GM18505 (cell line): Measurements from ENCODE around the gene PKIB.

Experiments
- ATAC-seq: cut with Tn5 transposase; IDR thresholded peaks from one replicate; pipeline ENCODE4 v1.9.1; 2021; ENCODE audit not compliant: unreplicated experiment
- POLR2A ChIP-seq: IDR thresholded peaks from 4 replicates; pipeline ENCODE4 v1.6.1; 2011; ENCODE audit warnings: borderline replicate concordance; ENCODE audit not compliant: insufficient read depth, insufficient read length; ENCODE audit errors: extremely low read depth

PKIB gene

GRCh38 chr6:122663981-122664380 is 53.8 kb downstream of the PKIB start:
- TF ChIP-seq POLR2A = no peak
- no peak for ATAC-seq

- no peak for ATAC-seq
Measured at GRCh38 chr6:122665929-122666328, 55.7 kb downstream of the PKIB start.

GRCh38 chr6:122666418-122666817 is 56.2 kb downstream of the PKIB start:
- ATAC-seq = no peak
- TF ChIP-seq POLR2A = no peak

More at GRCh38 chr6:122665929-122666328, 55.7 kb downstream of the PKIB start:
- TF ChIP-seq POLR2A = no peak

- ATAC-seq = no peak
- TF ChIP-seq POLR2A = no peak
Measured at GRCh38 chr6:122669418-122669817, 59.2 kb downstream of the PKIB start.

- no peak for ATAC-seq
- TF ChIP-seq POLR2A = no peak
Measured at GRCh38 chr6:122669868-122670267, 59.7 kb downstream of the PKIB start.

- no peak for TF ChIP-seq POLR2A
- ATAC-seq = no peak
Measured at GRCh38 chr6:122671251-122671650, 61.0 kb downstream of the PKIB start.

GRCh38 chr6:122673343-122673961 is 63.2 kb downstream of the PKIB start:
- no peak for TF ChIP-seq POLR2A
- peak; percentile 87 for ATAC-seq

GRCh38 chr6:122676146-122676545 is 65.9 kb downstream of the PKIB start:
- ATAC-seq = no peak
- TF ChIP-seq POLR2A = no peak

- no peak for TF ChIP-seq POLR2A
- ATAC-seq = no peak
Measured at GRCh38 chr6:122676688-122677087, 66.5 kb downstream of the PKIB start.

- no peak for ATAC-seq
- TF ChIP-seq POLR2A = no peak
Measured at GRCh38 chr6:122677406-122677805, 67.2 kb downstream of the PKIB start.

- no peak for TF ChIP-seq POLR2A
- ATAC-seq = no peak
Measured at GRCh38 chr6:122678841-122679240, 68.6 kb downstream of the PKIB start.

GRCh38 chr6:122681705-122682104 is 71.5 kb downstream of the PKIB start:
- ATAC-seq = no peak
- no peak for TF ChIP-seq POLR2A

GRCh38 chr6:122683989-122684651 is 73.9 kb downstream of the PKIB start:
- TF ChIP-seq POLR2A = no peak
- ATAC-seq = peak; percentile 60

- no peak for ATAC-seq
- TF ChIP-seq POLR2A = no peak
Measured at GRCh38 chr6:122692175-122692598, 82.0 kb downstream of the PKIB start.
